HG03457 (cell line): ENCODE results near the gene CPNE2.
"Not testable (repeated sequence)": the region's sequence is repeated elsewhere in the genome, so short reads cannot be mapped to it uniquely, and the experiment has no call there.

Source experiments
- ATAC-seq: cut with Tn5 transposase; IDR thresholded peaks from one replicate; pipeline ENCODE4 v1.9.1; 2021; ENCODE audit warnings: moderate number of reproducible peaks; ENCODE audit not compliant: unreplicated experiment

Gene CPNE2

GRCh38 chr16:57096793-57097192 is 4.4 kb downstream of the CPNE2 start:
- ATAC-seq: no peak

DNA sequence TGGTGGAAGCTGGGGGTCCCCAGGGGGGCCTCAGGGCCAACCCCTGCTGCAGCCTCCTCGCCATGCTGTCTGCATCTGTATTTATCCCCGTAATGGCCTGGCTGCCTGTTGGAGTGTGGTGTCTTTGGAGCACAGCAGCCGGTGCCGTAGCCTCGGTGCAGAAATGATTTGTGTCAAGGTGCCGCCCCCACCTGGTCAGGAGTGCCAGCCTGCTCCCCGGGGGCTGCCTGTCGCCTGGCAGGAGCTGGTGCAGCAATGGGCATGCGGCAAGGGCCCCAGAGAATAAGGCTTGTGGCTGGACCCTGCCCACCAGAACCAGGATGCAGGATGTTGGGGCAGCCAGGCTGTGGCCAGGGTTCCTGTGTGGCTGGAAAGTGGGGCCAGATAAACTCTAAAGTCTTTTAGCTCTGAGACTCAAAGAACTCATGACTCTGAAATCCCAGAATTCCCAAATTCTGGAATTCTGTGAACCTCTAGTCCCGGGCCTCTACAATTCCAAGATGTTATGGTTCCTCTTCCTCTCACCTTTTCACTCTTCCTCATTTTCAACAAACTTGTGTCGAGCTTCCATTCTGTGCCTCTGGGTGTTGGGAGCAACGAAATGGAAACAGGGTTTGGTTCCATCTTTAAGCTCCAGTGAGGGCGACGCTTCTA is 5.9 kb downstream of the CPNE2 start:
- no peak for ATAC-seq

- not testable (repeated sequence) for ATAC-seq
Measured at GRCh38 chr16:57099965-57100364, 7.6 kb downstream of the CPNE2 start.

DNA sequence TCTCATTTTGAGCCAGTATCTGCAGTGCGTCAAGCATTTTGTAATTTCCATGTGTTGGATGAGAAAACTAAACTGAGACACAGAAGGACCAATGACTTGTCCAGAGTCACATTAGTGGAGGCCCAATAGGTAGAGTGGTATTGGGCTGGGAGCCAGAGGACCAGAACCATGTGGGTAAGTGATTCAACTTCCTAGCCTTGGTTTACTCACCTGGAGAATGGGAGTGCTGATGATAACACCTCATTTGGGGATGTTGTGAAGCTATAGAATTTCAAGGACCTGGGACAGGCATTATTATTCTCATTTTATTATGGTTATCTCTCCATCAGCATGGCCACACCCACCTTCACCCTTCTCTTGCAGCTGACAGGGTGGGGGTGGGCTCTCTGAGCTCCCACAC is 8.1 kb downstream of the CPNE2 start:
- ATAC-seq: no peak

GRCh38 chr16:57102888-57103851 is 10.8 kb downstream of the CPNE2 start:
- no peak for ATAC-seq

- no peak for ATAC-seq
Measured at GRCh38 chr16:57104706-57105105, 12.3 kb downstream of the CPNE2 start.

DNA sequence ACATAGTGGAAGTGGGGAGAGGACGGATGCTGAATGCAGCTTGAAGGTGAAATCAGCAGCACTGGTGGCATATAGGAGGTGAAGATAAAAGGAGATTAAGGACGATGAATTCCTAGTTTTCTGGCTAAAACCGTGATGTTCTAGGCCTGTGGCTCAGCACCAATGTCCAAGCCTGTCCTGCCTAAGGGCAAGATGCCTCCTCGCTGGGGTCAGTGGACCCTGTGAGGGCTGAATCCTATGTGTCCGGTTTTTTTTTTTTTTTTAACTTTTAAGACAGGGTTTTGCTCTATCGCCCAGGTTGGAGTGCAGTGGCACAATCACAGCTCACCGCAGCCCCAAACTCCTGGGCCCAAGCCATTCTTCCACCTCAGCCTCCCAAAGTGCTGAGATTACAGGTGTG is 12.8 kb downstream of the CPNE2 start:
- ATAC-seq: no peak

DNA sequence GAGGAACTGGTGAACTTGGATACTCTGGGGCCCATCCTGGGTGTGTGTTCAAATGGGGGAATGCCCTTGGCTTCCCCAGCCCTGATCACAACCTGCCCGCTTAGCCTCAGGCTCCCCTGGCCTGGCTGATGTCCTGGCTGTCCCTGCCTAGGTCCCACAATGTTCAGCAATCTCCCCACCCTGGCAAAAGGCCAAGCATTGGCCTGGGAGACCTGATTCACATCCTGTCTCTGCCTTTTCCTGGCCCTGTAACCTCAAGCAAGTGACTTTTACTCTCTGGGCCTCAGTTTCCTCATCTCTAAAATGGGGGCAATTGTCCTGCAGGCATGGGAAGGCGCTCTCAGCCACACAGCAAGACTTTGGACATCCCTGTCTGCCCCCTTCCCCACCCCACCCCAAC is 14.4 kb downstream of the CPNE2 start:
- ATAC-seq: no peak

DNA sequence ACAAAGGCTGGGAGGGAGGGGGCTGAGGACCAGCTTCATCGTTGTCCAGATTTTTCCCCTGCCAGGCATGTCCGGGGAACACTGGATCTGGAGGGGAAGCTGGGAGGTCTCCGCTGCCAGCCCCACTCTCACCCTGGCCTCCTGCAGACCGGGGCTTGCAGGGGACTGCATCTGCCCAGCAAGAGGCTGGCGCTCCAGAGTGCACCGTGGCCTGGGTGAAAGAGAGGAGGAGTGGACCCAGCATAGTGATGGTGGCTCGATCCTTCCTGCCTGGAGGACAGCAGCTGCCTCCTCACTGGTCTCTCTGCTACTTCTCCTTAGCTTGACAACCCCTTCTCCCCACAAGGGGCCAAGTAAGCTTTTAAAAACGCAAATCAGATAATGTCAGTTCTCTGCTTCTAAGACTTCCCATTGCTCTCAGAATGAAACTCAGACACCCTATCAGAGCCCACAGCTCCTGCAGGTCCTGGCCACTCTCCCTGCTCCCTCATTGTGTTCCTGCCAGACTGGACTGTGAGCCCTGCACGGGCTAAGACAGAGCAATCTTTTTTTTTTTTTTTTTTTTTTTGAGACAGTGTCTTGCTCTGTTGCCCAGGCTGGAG is 15.0 kb downstream of the CPNE2 start:
- no peak for ATAC-seq

GRCh38 chr16:57108432-57108831 is 16.0 kb downstream of the CPNE2 start:
- ATAC-seq: no peak

DNA sequence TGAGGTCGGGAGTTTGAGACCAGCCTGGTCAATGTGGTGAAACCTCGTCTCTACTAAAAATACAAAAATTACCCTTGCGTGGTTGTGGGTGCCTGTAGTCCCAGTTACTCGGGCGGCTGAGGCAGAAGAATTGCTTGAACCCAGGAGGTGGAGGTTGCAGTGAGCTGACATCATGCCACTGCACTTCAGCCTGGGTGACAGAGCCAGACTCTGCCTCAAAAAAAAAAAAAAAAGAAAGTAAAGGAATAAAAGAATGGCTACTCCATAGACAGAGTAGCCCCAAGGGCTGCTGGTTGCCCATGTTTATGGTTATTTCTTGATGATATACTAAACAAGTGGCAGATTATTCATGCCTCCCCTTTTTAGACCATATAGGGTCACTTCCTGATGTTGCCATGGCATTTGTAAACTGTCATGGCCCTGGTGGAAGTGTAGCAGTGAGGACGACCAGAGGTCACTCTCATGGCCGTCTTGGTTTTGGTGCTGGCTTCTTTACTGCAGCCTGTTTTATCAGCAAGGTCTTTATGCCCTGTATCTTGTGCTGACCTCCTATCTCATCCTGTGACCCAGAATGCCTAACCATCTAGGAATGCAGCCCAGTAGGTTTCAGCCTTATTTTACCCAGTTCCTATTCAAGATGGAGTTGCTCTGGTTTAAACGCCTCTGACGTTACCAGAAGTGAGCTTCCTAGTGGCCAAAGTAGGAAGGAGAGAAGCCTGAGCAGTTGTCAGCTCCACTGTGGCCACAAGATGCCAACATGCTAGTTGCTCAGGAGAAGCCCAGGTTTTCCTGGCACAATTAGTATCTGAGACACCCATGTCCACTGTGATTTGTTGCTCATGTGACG is 17.1 kb downstream of the CPNE2 start:
- not testable (repeated sequence) for ATAC-seq

- ATAC-seq: no peak
Measured at GRCh38 chr16:57110937-57111336, 18.6 kb downstream of the CPNE2 start.

GRCh38 chr16:57111420-57111819 is 19.0 kb downstream of the CPNE2 start:
- no peak for ATAC-seq

GRCh38 chr16:57112403-57113041 is 20.1 kb downstream of the CPNE2 start:
- no peak for ATAC-seq

GRCh38 chr16:57113042-57113453 is 20.7 kb downstream of the CPNE2 start:
- ATAC-seq: no peak

DNA sequence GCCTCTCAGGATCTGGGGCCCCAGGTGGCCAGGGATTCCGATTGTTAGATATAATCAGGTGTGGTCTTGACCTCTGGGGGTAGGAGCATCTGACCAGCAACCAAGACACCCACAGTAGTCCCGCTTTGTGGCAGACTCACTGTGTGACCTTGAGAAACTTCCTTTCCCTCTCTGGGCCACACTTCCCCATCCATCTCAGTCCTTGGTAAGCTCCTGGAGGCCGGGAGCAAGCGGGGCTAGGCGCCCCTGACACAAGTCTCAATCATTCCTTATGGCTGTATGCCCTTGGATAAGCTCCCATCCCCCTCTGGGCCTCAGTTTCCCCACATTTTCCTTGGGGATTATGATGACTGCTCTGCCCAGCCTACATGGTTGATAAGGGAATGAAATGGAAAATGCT is 21.3 kb downstream of the CPNE2 start:
- no peak for ATAC-seq

DNA sequence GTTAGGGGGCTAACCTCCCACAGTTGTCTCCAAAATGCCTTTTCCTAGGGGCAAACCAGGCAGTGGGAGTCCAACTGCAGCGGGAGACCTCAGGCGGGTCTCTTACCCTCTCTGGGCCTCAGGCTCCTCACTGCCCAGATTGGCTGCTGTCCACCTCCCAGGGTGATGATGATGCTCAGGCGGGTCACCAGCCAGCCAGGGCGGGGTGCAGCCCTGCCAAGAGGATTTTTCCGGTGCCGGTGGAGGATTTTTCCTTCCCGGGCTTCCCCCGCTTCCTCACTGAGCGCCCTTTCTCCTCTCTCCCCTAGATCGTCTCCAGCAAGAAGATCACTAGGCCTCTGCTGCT is 22.8 kb downstream of the CPNE2 start:
- ATAC-seq: no peak

- no peak for ATAC-seq
Measured at GRCh38 chr16:57115514-57116182, 23.3 kb downstream of the CPNE2 start.

GRCh38 chr16:57118461-57119084 is 26.2 kb downstream of the CPNE2 start:
- ATAC-seq: no peak
